ENCODE data around the gene BMPER.

- no peak for TF ChIP-seq GATA2 (IDR thresholded peaks at IDR 0.05; ENCODE audit: low read depth, low read length)
- no peak for TF ChIP-seq GATA3 (IDR thresholded peaks at IDR 0.05; ENCODE audit: low read depth, low read length)
Observed at GRCh38 chr7:34133356-34133982, 228.1 kb downstream of the BMPER start.

Data from SH-SY5Y (cell line).